Stimulated activated CD4-positive, alpha-beta T cell treated with anti-CD3 and anti-CD28 coated beads, Interleukin-2, amount 100 ng/mL, for 24 hours (primary cell): Measurements from ENCODE around the gene CCDC80.
A peak's percentile ranks its signal among the peaks of the same experiment; 100 is the strongest.

Experiments used
- DNase-seq, 2 donors: peaks; one replicate each; pipeline ENCODE4 v3.0.0-alpha.2; 2020

The CCDC80 gene

DNA sequence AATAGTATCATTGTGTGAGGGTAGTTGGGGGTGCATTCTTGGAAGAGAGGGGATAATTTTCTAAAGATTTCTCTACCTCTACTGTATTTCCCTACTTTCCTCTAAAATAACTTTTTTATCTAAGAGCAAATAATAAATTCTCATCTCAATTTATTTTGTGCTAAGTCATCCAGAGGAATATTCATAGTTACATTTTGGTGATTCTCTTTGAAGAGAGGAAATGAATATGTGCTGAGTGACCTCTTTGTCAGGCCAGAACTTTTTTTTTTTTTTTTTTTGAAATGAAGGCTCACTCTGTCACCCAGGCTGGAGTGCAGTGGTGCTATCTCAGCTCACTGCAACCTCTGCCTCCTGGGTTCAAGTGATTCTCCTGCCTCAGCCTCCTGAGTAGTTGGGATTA, 15.1 kb upstream of the CCDC80 start:
- DNase-seq = no peak

DNA sequence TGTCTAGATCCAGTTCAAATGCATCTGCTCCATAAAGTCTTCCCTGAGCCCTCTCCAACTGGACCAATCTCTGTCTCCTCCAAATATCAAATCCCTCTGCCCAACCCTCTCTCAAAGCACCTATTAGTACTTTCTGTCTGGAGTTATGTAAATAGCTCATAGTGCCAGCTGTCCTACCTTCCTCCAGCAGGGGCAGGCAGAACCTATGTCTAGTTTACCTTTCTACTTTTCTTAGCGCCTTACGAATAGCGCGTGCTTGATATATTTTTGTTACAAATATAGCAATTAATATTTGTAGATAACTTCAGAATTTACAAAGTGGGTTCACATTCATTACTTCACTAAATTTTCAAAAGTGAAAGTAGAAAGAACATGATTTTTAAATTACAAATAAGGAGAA, 14.0 kb upstream of the CCDC80 start:
- DNase-seq = no peak

DNA sequence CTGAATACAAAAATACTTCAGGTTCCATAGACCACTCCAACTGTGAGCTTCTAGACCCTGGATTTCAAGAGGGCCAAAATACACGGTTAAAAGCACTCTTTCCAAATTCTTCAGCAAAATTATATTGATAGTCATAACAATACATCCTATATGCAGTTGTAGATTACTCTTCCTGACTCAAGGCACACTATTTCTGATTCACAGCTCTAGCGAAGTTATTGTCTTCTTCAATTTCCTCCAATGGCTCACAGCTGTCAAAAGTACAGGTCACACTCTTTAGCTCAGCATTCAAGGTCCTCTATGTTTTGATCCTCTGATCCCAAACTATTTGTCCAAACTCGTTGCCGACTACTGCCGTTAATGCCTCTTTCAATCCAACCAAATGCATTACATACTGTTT, 13.5 kb upstream of the CCDC80 start:
- no peak for DNase-seq

- no peak for DNase-seq
These were observed 12.9 kb upstream of the CCDC80 start for GRCh38 chr3:112653881-112654300.

GRCh38 chr3:112653209-112653871, 12.4 kb upstream of the CCDC80 start:
- no peak for DNase-seq

DNA sequence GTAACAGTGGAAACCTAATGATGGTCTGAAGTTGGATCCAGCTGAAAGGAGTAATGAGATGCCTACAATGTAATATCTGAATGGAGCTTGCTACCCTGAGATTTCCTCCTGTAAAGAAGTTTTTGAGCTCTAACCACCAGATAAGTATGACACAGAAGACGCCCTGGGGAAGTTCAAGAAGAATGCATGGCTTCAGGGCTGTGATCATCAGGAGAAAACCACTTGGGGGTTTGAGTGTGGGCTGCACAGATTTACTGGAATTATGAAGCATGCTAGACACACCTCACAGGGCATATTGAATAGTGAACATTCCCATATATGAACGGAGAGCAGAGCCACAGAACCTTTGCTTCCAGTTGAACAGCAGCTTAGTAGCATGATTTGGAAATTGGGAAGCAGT, 10.6 kb upstream of the CCDC80 start:
- DNase-seq = no peak

DNA sequence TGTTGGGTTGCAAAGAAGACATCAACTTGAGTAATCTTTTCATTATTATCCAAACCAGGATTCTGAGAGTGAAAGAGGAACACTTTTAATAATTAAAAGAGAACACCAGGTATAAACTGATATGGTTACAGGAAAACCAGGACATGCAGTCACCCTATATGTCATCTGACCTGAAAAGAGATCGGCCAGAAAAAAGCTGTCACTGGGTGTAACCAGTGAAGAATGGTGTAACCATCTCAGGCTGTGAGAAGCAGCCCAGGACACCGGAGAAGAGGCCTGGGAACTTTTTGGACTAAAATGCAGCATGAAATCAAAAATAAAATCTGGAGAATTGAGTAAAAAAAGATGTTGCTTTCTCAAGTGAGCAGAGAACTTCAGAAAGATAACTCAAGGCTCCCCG, 10.1 kb upstream of the CCDC80 start:
- DNase-seq = no peak

DNA sequence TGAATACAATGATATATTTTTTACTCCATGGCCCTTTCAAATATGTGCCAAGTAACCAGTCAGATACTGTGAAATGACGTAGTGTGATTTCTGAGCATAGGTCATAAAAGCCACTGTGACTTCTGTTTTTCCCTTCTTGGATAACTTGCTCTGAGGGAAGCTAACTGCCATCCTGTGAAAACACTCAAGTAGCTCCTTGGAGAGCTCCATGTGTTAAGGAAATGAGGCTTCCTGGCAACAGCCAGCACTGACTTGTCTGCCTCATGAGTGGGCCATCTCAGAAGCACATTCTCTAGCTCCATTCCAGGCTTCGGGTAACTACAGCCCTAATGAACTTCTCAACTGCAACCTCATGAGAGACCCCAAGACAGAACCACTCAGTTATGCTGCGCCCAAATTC, 9.5 kb upstream of the CCDC80 start:
- DNase-seq = no peak

DNA sequence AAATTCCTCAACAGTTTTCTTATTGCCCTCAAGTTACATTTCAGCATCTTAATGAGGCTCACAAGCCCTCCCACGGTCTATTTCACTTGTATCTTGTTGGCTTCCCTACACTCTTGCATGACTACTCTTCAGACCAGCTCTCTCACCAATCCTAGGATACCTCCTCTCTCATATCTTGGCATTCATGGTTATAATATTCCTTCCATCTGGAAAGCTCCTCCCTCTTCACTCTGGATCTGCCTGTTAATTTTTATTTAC, 8.5 kb upstream of the CCDC80 start:
- no peak for DNase-seq

DNA sequence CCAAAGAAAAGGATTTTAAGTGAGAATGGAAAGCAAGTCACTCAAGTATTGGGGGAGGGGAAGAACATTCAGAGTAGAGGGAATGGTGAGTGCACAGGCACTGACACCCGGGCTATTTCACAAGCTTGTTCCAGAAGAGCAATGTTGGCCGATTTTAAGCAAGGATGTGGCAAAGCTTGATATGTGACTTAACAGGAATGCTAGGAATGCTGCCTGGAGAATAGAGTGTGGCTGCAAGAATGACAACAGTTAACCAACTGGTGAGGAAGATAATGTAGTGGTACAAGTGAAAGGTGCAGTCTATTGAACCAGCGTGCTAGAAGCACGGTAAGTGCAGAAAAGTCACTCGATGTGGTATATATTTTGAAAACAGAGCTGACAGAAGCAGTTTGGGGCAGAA, 6.2 kb upstream of the CCDC80 start:
- no peak for DNase-seq

GRCh38 chr3:112646623-112647022, 5.7 kb upstream of the CCDC80 start:
- DNase-seq = no peak

DNA sequence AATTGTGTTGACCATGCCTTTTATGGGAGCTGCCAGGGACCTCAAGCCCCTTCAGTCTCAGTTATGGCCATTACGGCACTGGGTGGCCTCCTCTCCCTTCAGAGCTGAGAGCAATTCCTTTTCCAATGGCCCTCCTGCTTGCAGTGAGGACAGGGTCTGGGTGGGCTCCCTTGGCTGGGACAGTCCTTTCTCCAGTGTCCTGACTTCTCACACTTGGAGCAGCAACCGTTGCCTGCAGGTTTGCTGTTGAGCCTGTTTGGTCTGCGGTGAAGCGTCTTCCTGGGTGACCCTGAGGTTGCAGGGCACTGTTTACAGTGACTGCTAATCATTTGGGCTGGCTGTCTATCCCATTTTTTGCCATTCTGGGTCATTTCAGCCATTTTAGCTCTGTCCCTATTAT, 3.5 kb upstream of the CCDC80 start:
- DNase-seq = no peak

DNA sequence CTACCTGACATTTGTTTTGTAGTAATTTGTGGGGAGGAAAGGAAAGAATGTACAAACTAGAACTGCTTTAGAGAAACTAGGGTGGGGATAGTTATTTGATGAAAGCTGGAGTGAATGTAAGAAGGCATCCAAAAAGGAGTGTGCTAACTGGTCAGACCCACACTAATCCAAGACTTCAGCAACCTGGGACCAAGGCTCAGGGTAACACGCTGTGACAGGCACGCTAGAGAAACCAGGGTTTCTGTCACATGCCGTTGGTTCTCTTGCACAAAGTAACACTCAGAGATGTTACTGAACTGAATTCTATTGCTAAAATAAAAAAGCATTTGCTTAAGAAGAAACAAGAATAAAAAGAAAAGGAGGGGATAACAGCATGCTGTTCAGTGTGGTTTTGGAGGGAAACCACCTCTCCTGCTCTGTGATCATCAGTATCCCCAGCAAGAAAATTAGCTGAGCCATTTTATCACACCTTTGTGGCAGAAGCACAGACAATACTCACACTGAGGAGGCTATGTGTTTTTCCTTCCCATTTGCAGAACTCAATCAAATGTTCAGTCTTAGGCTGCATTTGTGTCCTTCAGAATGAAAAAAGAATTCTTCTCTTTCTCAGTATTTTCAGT, 2.8 kb upstream of the CCDC80 start:
- no peak for DNase-seq

GRCh38 chr3:112642912-112643506, 2.1 kb upstream of the CCDC80 start:
- DNase-seq = peak; percentile 79 to 85

DNA sequence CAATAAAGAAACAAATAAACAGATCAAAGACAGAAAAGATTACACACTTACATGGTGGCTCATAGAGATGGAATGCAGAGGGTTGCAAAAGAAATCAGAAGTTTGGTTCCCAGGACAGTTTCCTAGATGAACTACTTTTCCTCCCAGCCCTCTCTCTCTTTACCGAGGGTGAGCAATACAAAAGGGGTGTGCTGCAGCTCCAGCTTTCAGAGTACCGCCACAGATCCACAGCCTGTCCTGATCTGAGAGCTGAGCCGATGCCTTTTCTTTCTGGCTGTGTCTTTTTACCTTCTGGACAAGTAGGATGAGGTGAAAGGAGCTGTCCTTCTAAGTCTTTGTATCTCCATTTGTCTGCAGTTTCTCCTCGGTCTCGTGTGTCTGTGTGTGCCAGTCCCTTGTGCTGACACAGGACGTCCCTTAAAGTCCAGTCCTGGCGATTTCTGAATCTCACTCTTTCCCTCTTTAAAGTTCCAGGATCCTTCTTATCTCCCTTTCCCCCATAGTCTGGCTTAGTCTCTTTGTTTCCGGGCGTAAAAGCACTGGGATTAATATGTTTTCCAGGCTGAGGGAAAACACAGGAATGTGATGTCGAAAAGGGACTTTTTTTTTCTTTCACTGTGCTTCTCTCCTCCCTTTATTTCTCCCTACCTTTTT, 540 bp downstream of the CCDC80 start:
- no peak for DNase-seq

- no peak for DNase-seq
These were observed 1.3 kb downstream of the CCDC80 start for GRCh38 chr3:112639455-112640225.

DNA sequence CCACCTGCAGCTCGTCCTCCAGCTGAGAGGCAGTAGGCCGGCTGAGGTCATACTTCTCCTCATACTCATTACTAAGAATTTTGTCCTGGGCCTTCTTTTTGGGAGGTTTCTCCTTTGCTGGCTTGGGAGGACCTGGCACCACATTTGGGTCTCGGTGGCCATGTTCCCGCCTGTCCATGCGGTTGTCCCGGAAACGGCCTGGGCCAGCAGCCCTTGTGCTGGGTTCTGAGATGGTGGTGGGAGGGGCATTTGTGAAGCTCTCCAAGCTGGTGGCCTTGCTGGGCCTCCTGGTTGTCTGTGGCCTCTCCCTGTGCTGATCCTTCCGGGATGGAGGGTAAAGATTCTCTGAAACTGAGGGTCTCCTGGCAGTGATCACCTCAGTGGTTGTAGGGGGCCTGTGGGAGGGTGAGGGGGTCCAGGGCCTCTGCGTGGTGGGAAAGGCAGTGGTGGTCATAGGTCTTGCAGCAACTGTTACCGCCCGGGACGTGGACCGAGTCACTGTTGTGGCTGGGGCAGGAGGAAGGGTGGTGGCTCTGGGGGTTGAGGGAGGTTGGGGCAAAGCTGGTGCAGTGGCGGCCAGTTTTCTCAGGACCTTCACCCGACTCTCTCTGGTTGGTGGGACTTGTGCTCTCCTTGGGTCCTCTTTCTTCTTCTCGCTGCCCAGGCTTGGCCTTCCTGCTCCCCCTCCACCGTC, 2.5 kb downstream of the CCDC80 start:
- no peak for DNase-seq

DNA sequence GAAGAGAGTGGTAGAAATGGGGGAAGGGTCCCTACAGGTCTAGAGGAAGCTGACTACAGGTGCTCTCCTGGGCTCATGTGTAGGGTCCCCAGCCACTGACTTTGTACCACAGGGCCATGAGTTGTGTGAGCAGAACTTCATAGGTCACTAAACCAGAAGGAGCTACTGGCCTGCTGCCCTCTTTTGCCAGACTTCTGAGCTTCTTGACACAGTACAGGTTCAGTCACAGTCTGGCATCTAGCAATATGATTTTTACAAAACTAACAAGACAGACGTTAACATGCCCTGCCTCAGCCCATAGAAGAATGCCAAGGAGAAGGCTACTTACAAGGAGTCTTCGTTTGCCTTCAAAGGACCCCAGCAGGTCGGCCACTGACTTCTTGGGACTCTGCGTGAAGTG, 3.2 kb downstream of the CCDC80 start:
- DNase-seq = no peak

- DNase-seq = no peak
These were observed 5.3 kb downstream of the CCDC80 start for GRCh38 chr3:112635674-112636073.

DNA sequence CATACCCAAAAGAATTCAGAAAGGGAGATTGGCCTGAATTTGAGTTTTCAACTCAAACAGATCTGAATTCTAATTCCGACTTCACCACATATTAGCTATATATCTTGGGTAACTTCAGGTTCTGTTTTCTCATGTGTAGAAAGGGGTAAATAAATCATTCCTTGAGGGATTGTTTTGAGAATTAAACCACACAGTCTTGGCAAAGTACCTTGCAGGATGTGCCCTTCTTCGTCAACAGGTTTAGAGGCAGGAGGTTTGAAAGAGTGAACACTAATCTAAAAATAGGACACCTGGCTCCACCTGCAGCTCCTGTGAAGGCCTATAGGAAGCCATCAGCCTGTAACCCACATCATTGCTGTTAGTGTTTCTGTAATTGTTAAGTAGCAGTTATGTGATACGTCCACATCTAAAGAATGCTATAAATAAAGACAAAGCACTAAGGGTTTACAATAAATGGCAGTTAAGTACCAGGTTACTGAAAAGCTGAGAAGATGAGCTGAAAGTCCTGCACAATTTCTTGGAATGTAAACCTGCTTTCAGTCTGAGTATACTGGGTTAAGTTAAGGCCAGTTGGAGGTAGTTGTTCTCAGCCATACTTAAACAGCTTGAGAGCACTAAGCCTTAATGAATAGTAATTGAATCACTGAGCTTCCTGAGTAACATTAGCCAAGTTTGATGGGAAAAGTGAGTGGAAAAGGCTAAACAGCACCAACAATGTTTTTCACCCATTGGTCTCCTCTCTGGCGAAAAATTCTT, 6.0 kb downstream of the CCDC80 start:
- DNase-seq = no peak

- no peak for DNase-seq
These were observed 7.2 kb downstream of the CCDC80 start for GRCh38 chr3:112633757-112634156.

GRCh38 chr3:112633191-112633590, 7.8 kb downstream of the CCDC80 start:
- no peak for DNase-seq
